Smooth muscle cell (in vitro differentiated cells): ENCODE measurements around the gene OPRL1. TPM values are rescaled to one million over a fixed set of nuclear protein-coding genes. Genes with fewer than 3 reads are reported as not detected.

ENCODE experiments used
- DNase-seq: peaks from one replicate; lab custom pipeline; 2025; ENCODE audit not compliant: unreplicated experiment; lab: John Stamatoyannopoulos, UW
- H2AFZ ChIP-seq: fragments of 200-600 bp; sonication (generic); 2 replicates; pipeline ENCODE4 v1.6.0; 2016; ENCODE audit warnings: antibody characterized with exemption, low read depth, mild to moderate bottlenecking
- H3F3A ChIP-seq: fragments of 200-600 bp; sonication (generic); 2 replicates; pipeline ENCODE4 v1.6.0; 2017; ENCODE audit warnings: antibody characterized with exemption, low read depth
- H3K27ac ChIP-seq: fragments of 200-600 bp; sonication (generic); 2 replicates; pipeline ENCODE4 v1.5.1; 2016; ENCODE audit warnings: low read depth, mild to moderate bottlenecking
- H3K27me3 ChIP-seq: fragments of 200-600 bp; sonication (generic); 2 replicates; pipeline ENCODE4 v1.6.1; 2016; ENCODE audit warnings: low read depth, mild to moderate bottlenecking
- H3K36me3 ChIP-seq: fragments of 200-600 bp; sonication (generic); 2 replicates; pipeline ENCODE4 v1.5.1; 2016; ENCODE audit warnings: low read depth
- H3K4me1 ChIP-seq: fragments of 200-600 bp; sonication (generic); 2 replicates; pipeline ENCODE4 v1.5.1; 2016; ENCODE audit warnings: low read depth
- H3K4me2 ChIP-seq: fragments of 200-600 bp; sonication (generic); 2 replicates; pipeline ENCODE4 v1.6.0; 2016; ENCODE audit warnings: mild to moderate bottlenecking
- H3K4me3 ChIP-seq: fragments of 200-600 bp; sonication (generic); 2 replicates; pipeline ENCODE4 v1.5.1; 2016; ENCODE audit warnings: mild to moderate bottlenecking
- H3K79me2 ChIP-seq: fragments of 200-600 bp; sonication (generic); 2 replicates; pipeline ENCODE4 v1.6.0; 2016; ENCODE audit warnings: low read depth, mild to moderate bottlenecking
- H3K9ac ChIP-seq: fragments of 200-600 bp; sonication (generic); 2 replicates; pipeline ENCODE4 v1.6.0; 2016; ENCODE audit warnings: low read depth
- H3K9me3 ChIP-seq: fragments of 200-600 bp; sonication (generic); replicated peaks from 2 replicates; pipeline ENCODE4 v1.5.1; 2016; ENCODE audit warnings: low read depth
- H4K20me1 ChIP-seq: fragments of 200-600 bp; sonication (generic); 2 replicates; pipeline ENCODE4 v1.6.0; 2016; ENCODE audit warnings: low read depth
- CTCF ChIP-seq: fragments of 200-600 bp; sonication (generic); IDR thresholded peaks from 2 replicates; pipeline ENCODE4 v1.5.1; 2017; ENCODE audit warnings: borderline replicate concordance, mild to moderate bottlenecking, antibody characterized with exemption; ENCODE audit not compliant: insufficient read depth, poor library complexity, severe bottlenecking
- WGBS: methylation state at CpG from one replicate; pipeline ENCODE4 v1.1.7; 2016; ENCODE audit warnings: low lambda C conversion rate; 5-methylcytosine and 5-hydroxymethylcytosine counted together
- polyA plus RNA-seq: library from polyadenylated mRNA; unstranded; fragments of >200 nt; fragmentation: Nextera tagmentation; extraction: Ambion mirVana; gene quantifications from 2 replicates; pipeline ENCODE4 v1.2.1, GENCODE V29; 2016
- total RNA-seq: library from RNA; depleted of rRNA; stranded (reverse); fragments of >200 nt; gene quantifications from 2 replicates; pipeline ENCODE4 v1.2.3, GENCODE V29; 2014

The OPRL1 gene
- total and polyA plus RNA-seq, 2 experiments from 2014 or later: 3.1 to 6.4 TPM

- peaks cover 24% of the 10 kb centered on the region for H3K27me3 ChIP-seq
- peak overlapping the region; percentile 89 for H3K4me2 ChIP-seq
- no peaks in the 10 kb centered on the region for H3K36me3 ChIP-seq
- H3K9me3 ChIP-seq: no peaks in the 10 kb centered on the region
- no peak overlapping the region for H3K27ac ChIP-seq
- WGBS: 90% methylated on average over 13 of the region's 17 CpGs
- peak overlapping the region; percentile 76 for H3K4me3 ChIP-seq
- H2AFZ ChIP-seq: no peak overlapping the region
- H3K4me1 ChIP-seq: peaks cover 18% of the 10 kb centered on the region
- TF ChIP-seq CTCF: no peak
- DNase-seq: no peak
- peaks cover 14% of the 10 kb centered on the region for H3F3A ChIP-seq
- no peak overlapping the region for H3K9ac ChIP-seq
- no peaks in the 10 kb centered on the region for H4K20me1 ChIP-seq
- no peaks in the 10 kb centered on the region for H3K79me2 ChIP-seq
Measured at GRCh38 chr20:64080813-64081623, 1.1 kb downstream of the OPRL1 start.

GRCh38 chr20:64081624-64081964 is 1.7 kb downstream of the OPRL1 start:
- WGBS: 95% methylated on average over 6 of the region's 6 CpGs
- DNase-seq: no peak
- Histone ChIP-seq H3K36me3 (no peaks in the 10 kb centered on the region), H3K9me3 (no peaks in the 10 kb centered on the region), H3K27ac (no peak overlapping the region), H3K4me2 (no peak overlapping the region), H4K20me1 (no peaks in the 10 kb centered on the region), H3K27me3 (peaks cover 26% of the 10 kb centered on the region), H3K79me2 (no peaks in the 10 kb centered on the region), H3K4me3 (no peak overlapping the region), H3K9ac (no peak overlapping the region), H3F3A (peaks cover 14% of the 10 kb centered on the region), H2AFZ (no peak overlapping the region), H3K4me1 (peaks cover 18% of the 10 kb centered on the region)
- TF ChIP-seq CTCF: no peak

- no peak overlapping the region for H3K27ac ChIP-seq
- peaks cover 14% of the 10 kb centered on the region for H3F3A ChIP-seq
- no peaks in the 10 kb centered on the region for H3K36me3 ChIP-seq
- no peaks in the 10 kb centered on the region for H4K20me1 ChIP-seq
- H3K9ac ChIP-seq: no peak overlapping the region
- H3K4me1 ChIP-seq: peaks cover 18% of the 10 kb centered on the region
- no peaks in the 10 kb centered on the region for H3K79me2 ChIP-seq
- no peak for TF ChIP-seq CTCF
- H3K4me3 ChIP-seq: no peak overlapping the region
- H2AFZ ChIP-seq: no peak overlapping the region
- no peak for DNase-seq
- WGBS: 26% methylated on average over 13 of the region's 13 CpGs
- peak overlapping the region; percentile 61 for H3K4me2 ChIP-seq
- peaks cover 26% of the 10 kb centered on the region for H3K27me3 ChIP-seq
- no peaks in the 10 kb centered on the region for H3K9me3 ChIP-seq
Measured at GRCh38 chr20:64082126-64082731, 2.3 kb downstream of the OPRL1 start.
